PC-3 (cell line): Measurements from ENCODE around the gene PDIA6. TPM values are rescaled to one million over a fixed set of nuclear protein-coding genes. Genes with fewer than 3 reads are reported as not detected.

Experiments
- ATAC-seq: fragments of 200-7000 bp; cut with Tn5 transposase; 2 replicates; pipeline ENCODE4 v1.9.1; 2020; ENCODE audit warnings: mild to moderate bottlenecking, moderate library complexity
- BruUV-seq: library from RNA; stranded (reverse); fragments of 400-500 nt; replicated peaks from 2 replicates; lab custom pipeline; 2021; lab: Mats Ljungman, UMichigan
- CTCF ChIA-PET: fragments of 300-600 bp; sonication (Branson Sonifier 250); formaldehyde crosslinking; loops from one replicate; lab custom pipeline; 2022; ENCODE audit warnings: antibody characterized with exemption; lab: Charles Lee
- POLR2A ChIA-PET: fragments of 300-600 bp; sonication (Branson Sonifier 250); formaldehyde crosslinking; loops from one replicate; lab custom pipeline; 2022; ENCODE audit warnings: antibody characterized with exemption; ENCODE audit not compliant: unreplicated experiment; lab: Charles Lee
- DNase-seq: peaks from one replicate; pipeline ENCODE4 v3.0.0-alpha.2; 2015
- H2AFZ ChIP-seq: fragments of 300-600 bp; sonication (generic); 2 replicates; pipeline ENCODE4 v1.6.0; 2016; ENCODE audit warnings: antibody characterized with exemption, low read length
- H3F3A ChIP-seq: fragments of 300-600 bp; sonication (generic); one replicate; pipeline ENCODE4 v1.6.0; 2017; ENCODE audit warnings: antibody characterized with exemption, low read length, control low read depth, mild to moderate bottlenecking; ENCODE audit not compliant: unreplicated experiment
- H3K27ac ChIP-seq: fragments of 300-600 bp; sonication (generic); 2 replicates; pipeline ENCODE4 v1.5.1; 2016; ENCODE audit warnings: mild to moderate bottlenecking, low read length
- H3K27me3 ChIP-seq: fragments of 300-600 bp; sonication (generic); 2 replicates; pipeline ENCODE4 v1.6.1; 2016; ENCODE audit warnings: low read length, mixed read lengths
- H3K36me3 ChIP-seq: fragments of 300-600 bp; sonication (generic); 2 replicates; pipeline ENCODE4 v1.6.1; 2016; ENCODE audit warnings: low read depth, mixed run types, low read length, mixed read lengths
- H3K4me1 ChIP-seq: fragments of 300-600 bp; sonication (generic); 2 replicates; pipeline ENCODE4 v1.5.1; 2016; ENCODE audit warnings: low read length; ENCODE audit not compliant: insufficient read depth
- H3K4me2 ChIP-seq: fragments of 300-600 bp; sonication (generic); 2 replicates; pipeline ENCODE4 v1.6.0; 2016; ENCODE audit warnings: low read length
- H3K4me3 ChIP-seq: fragments of 300-600 bp; sonication (generic); 2 replicates; pipeline ENCODE4 v1.5.1; 2016; ENCODE audit warnings: mild to moderate bottlenecking, low read length, mixed read lengths
- H3K79me2 ChIP-seq: fragments of 300-600 bp; sonication (generic); 2 replicates; pipeline ENCODE4 v1.6.1; 2017; ENCODE audit warnings: low read length, mixed read lengths
- H3K9ac ChIP-seq: fragments of 300-600 bp; sonication (generic); 2 replicates; pipeline ENCODE4 v1.6.0; 2016; ENCODE audit warnings: mild to moderate bottlenecking, low read length
- H3K9me2 ChIP-seq: fragments of 300-600 bp; sonication (generic); replicated peaks from 2 replicates; pipeline ENCODE4 v1.6.1; 2016; ENCODE audit warnings: mixed run types, low read length, mixed read lengths
- H3K9me3 ChIP-seq: fragments of 300-600 bp; sonication (generic); 2 replicates; pipeline ENCODE4 v1.6.1; 2016; ENCODE audit warnings: low read length, mixed read lengths
- H4K20me1 ChIP-seq: fragments of 300-600 bp; sonication (generic); 2 replicates; pipeline ENCODE4 v1.6.1; 2016; ENCODE audit warnings: low read length, mixed read lengths
- CTCF ChIP-seq: fragments of 300-600 bp; sonication (generic); conservative IDR thresholded peaks from 2 replicates; pipeline ENCODE4 v1.5.1; 2017; ENCODE audit warnings: antibody characterized with exemption, low read depth, mild to moderate bottlenecking, low read length
- EZH2 ChIP-seq: fragments of 300-600 bp; sonication (generic); IDR thresholded peaks from one replicate; pipeline ENCODE4 v1.6.1; 2017; ENCODE audit warnings: antibody characterized with exemption, mild to moderate bottlenecking, low read length; ENCODE audit not compliant: unreplicated experiment
- EZH2phosphoT487 ChIP-seq: fragments of 300-600 bp; sonication (generic); IDR thresholded peaks from 2 replicates; pipeline ENCODE4 v1.6.1; 2018; ENCODE audit warnings: mild to moderate bottlenecking, antibody characterized with exemption, low read length, borderline replicate concordance
- intact Hi-C: fragments of 100-400 bp; cut with micrococcal nuclease; formaldehyde crosslinking; loops from 2 replicates; pipeline ENCODE4 v1.9.0; 2023
- total RNA-seq: library from RNA; depleted of rRNA; stranded (reverse); fragments of >200 nt; gene quantifications from 2 replicates; pipeline ENCODE4 v1.2.3, GENCODE V29; 2014

The PDIA6 gene
- total RNA-seq, 1 experiment from 2014 or later: 351 TPM

DNA sequence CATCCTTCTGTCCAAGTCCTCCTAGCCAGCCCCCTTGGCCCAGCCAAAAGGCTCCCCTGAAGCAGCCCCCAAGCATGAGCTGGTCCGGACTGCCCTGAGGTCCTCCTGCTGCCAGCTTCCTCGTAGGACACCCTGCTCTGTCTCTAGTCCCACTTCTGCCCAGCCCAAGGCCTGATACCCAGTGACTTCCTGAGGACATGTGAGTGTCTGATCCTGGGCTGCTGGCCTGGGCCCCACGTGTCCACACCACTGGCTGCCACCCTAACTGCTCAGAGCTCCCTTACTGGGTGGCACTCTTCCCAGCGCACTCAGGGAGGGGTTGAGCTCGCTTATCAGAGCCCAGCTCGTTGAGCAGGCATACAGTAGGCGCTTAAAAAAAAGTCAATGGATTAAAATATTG lies 34.4 kb upstream of the PDIA6 start:
- Histone ChIP-seq H3K79me2 (no peaks in the 10 kb centered on the region), H3K4me1 (no peaks in the 10 kb centered on the region), H2AFZ (no peak overlapping the region), H3K27me3 (peaks cover 6% of the 10 kb centered on the region; the same call in 1 of the 2 replicates), H3K36me3 (no peaks in the 10 kb centered on the region), H3K9me2 (no peaks in the 10 kb centered on the region), H3K4me2 (no peak overlapping the region), H3K9me3 (no peaks in the 10 kb centered on the region), H3K27ac (no peak overlapping the region), H3K4me3 (no peak overlapping the region), H3F3A (no peaks in the 10 kb centered on the region), H4K20me1 (no peaks in the 10 kb centered on the region), H3K9ac (no peak overlapping the region)
- no peak for ATAC-seq
- no peak for TF ChIP-seq EZH2phosphoT487
- no peak for TF ChIP-seq CTCF
- TF ChIP-seq EZH2: no peak
- no TSS peak for BruUV-seq
- intact Hi-C loops: no loop called here
- CTCF ChIA-PET: interaction anchor here (0.6 to 0.8 kb wide), 2 partner anchors 13 to 19 kb away, joined by 3 read pairs; no protein-coding TSS in a partner anchor
- DNase-seq: no peak
- POLR2A ChIA-PET: no interaction called here

- TF ChIP-seq CTCF (no peak), EZH2phosphoT487 (no peak), EZH2 (no peak)
- Histone ChIP-seq H3K9me3 (no peaks in the 10 kb centered on the region), H3K9ac (no peak overlapping the region), H3K4me1 (no peaks in the 10 kb centered on the region), H3K27ac (no peak overlapping the region), H3K9me2 (no peaks in the 10 kb centered on the region), H2AFZ (no peak overlapping the region), H4K20me1 (no peaks in the 10 kb centered on the region), H3K79me2 (no peaks in the 10 kb centered on the region), H3K4me3 (no peak overlapping the region), H3K27me3 (peaks cover 6% of the 10 kb centered on the region; the same call in 1 of the 2 replicates), H3F3A (no peaks in the 10 kb centered on the region), H3K36me3 (no peaks in the 10 kb centered on the region), H3K4me2 (no peak overlapping the region)
- DNase-seq: no peak
- BruUV-seq: no TSS peak
- intact Hi-C loops: no loop called here
- ChIA-PET CTCF (interaction anchor here (0.6 to 0.8 kb wide), 2 partner anchors 13 to 20 kb away, joined by 3 read pairs; no protein-coding TSS in a partner anchor), POLR2A (no interaction called here)
- no peak for ATAC-seq
These were observed 33.7 kb upstream of the PDIA6 start for GRCh38 chr2:10846110-10846861.

DNA sequence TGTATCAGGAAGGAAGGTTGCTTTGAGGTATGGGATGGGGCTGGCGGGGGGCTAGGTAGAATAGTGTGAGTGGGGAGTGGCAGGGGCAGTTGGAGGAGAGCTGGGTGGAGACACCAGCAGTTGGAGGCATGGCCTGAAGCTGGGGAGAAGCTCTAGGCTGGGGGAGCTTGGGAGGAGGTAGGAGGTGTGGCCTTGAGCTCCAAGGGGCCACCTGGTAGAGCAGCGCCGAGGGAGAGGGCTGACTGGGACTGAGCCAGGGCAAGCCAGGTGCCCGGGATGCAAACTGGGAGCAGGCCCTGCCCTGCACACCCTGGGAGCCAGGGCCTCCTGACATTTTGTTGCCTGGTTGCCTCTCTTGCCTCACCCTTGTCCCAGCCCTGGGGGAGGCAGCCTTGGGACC lies 33.1 kb upstream of the PDIA6 start:
- H3K27ac ChIP-seq: no peak overlapping the region
- peaks cover 6% of the 10 kb centered on the region; the same call in 1 of the 2 replicates for H3K27me3 ChIP-seq
- intact Hi-C loops: no loop called here
- no peaks in the 10 kb centered on the region for H3F3A ChIP-seq
- TF ChIP-seq EZH2 (no peak), CTCF (no peak), EZH2phosphoT487 (no peak)
- no TSS peak for BruUV-seq
- no peak overlapping the region for H3K4me3 ChIP-seq
- H4K20me1 ChIP-seq: no peaks in the 10 kb centered on the region
- H2AFZ ChIP-seq: no peak overlapping the region
- H3K4me1 ChIP-seq: no peaks in the 10 kb centered on the region
- H3K79me2 ChIP-seq: no peaks in the 10 kb centered on the region
- ChIA-PET CTCF (no interaction called here), POLR2A (no interaction called here)
- no peaks in the 10 kb centered on the region for H3K36me3 ChIP-seq
- H3K9ac ChIP-seq: no peak overlapping the region
- H3K4me2 ChIP-seq: no peak overlapping the region
- ATAC-seq: no peak
- H3K9me3 ChIP-seq: peaks cover 4% of the 10 kb centered on the region; the same call in 1 of the 2 replicates
- no peak for DNase-seq
- H3K9me2 ChIP-seq: no peaks in the 10 kb centered on the region
